SK-N-MC (cell line): ENCODE data around the gene DLGAP1.
A peak's percentile ranks its signal among the peaks of the same experiment; 100 is the strongest.

ENCODE experiments used
- DNase-seq: peaks from one replicate; pipeline ENCODE4 v3.0.0-alpha.2; 2011; ENCODE audit warnings: low read depth, low spot score
- H3K27ac ChIP-seq: fragments of 200-600 bp; sonication (generic); 2 replicates; pipeline ENCODE4 v1.5.1; 2016; ENCODE audit warnings: mixed run types
- H3K36me3 ChIP-seq: fragments of 200-600 bp; sonication (generic); 2 replicates; pipeline ENCODE4 v1.6.1; 2017; ENCODE audit warnings: antibody characterized with exemption, low read length, mixed read lengths; ENCODE audit not compliant: insufficient read depth
- H3K4me3 ChIP-seq: fragments of 200-600 bp; sonication (generic); 2 replicates; pipeline ENCODE4 v1.5.1; 2016
- H3K9ac ChIP-seq: fragments of 200-600 bp; sonication (generic); 2 replicates; pipeline ENCODE4 v1.8.0; 2017; ENCODE audit warnings: mixed run types, mixed read lengths; ENCODE audit not compliant: insufficient read length
- H3K9me3 ChIP-seq: fragments of 200-600 bp; sonication (generic); 2 replicates; pipeline ENCODE4 v1.6.1; 2017; ENCODE audit warnings: low read depth, mild to moderate bottlenecking, antibody characterized with exemption, low read length, moderate library complexity, mixed read lengths
- EZH2 ChIP-seq: fragments of 200-600 bp; sonication (generic); IDR thresholded peaks from one replicate; pipeline ENCODE4 v1.6.1; 2017; ENCODE audit warnings: antibody characterized with exemption
- FOXP2 ChIP-seq: optimal IDR thresholded peaks from 2 replicates; pipeline ENCODE3; 2011; ENCODE audit warnings: mild to moderate bottlenecking, moderate library complexity; ENCODE audit not compliant: insufficient read depth; ENCODE audit errors: extremely low read length, control extremely low read depth
- POLR2AphosphoS5 ChIP-seq: IDR thresholded peaks from 2 replicates; pipeline ENCODE4 v1.6.1; 2012; ENCODE audit warnings: mild to moderate bottlenecking, low read depth, low read length, borderline replicate concordance

DLGAP1 gene

DNA sequence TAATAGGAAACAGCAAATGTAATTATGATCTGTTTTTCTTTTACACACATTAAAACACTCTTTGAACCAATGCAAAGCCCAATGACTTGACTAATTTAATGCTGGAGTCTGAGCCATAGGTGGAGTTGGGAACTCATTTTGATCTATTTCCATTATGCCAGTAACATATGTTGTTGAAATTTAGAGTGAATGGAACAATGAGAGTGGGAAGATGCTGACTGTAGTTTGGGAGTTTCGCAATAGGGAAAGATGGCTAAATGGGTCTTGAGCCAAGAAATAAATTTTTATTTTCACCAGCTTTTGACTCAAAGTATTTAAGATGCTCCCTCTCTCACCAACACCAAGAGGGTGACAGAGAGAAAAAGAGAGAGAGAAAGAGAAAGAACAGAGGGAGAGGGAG, 246.7 kb downstream of the DLGAP1 start:
- Histone ChIP-seq H3K36me3 (no peaks in the 10 kb centered on the region), H3K9me3 (no peaks in the 10 kb centered on the region), H3K27ac (no peak overlapping the region), H3K4me3 (no peak overlapping the region), H3K9ac (no peak overlapping the region)
- DNase-seq: no peak
- no peak for TF ChIP-seq POLR2AphosphoS5
- no peak for TF ChIP-seq FOXP2
- TF ChIP-seq EZH2: no peak

GRCh38 chr18:4207383-4207985, 247.6 kb downstream of the DLGAP1 start:
- Histone ChIP-seq H3K4me3 (no peak overlapping the region), H3K9me3 (no peaks in the 10 kb centered on the region), H3K9ac (no peak overlapping the region), H3K36me3 (no peaks in the 10 kb centered on the region), H3K27ac (no peak overlapping the region)
- no peak for DNase-seq
- no peak for TF ChIP-seq POLR2AphosphoS5
- TF ChIP-seq FOXP2: no peak
- no peak for TF ChIP-seq EZH2

DNA sequence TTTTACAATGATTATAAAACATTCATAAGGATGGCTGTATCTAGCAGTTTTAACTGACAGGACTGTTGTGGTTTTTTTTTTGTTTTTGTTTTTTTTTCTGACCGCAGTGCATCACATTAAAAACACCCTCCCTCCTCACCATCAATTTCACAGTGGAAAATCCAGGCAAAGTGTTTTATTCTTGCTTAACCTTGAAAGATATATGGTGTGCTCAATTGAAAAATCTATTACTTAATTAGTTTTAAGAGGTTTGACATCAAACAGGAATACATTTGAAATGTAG, 250.7 kb downstream of the DLGAP1 start:
- H3K4me3 ChIP-seq: no peak overlapping the region
- no peak overlapping the region for H3K9ac ChIP-seq
- H3K9me3 ChIP-seq: no peaks in the 10 kb centered on the region
- no peak overlapping the region for H3K27ac ChIP-seq
- TF ChIP-seq FOXP2: no peak
- no peak for TF ChIP-seq POLR2AphosphoS5
- no peak for TF ChIP-seq EZH2
- no peaks in the 10 kb centered on the region for H3K36me3 ChIP-seq
- DNase-seq: no peak

GRCh38 chr18:4203568-4204437, 251.3 kb downstream of the DLGAP1 start:
- H3K9me3 ChIP-seq: no peaks in the 10 kb centered on the region
- TF ChIP-seq POLR2AphosphoS5: no peak
- TF ChIP-seq FOXP2: no peak
- TF ChIP-seq EZH2: no peak
- peak; percentile 32 for DNase-seq
- no peak overlapping the region for H3K4me3 ChIP-seq
- no peak overlapping the region for H3K27ac ChIP-seq
- no peaks in the 10 kb centered on the region for H3K36me3 ChIP-seq
- H3K9ac ChIP-seq: no peak overlapping the region

DNA sequence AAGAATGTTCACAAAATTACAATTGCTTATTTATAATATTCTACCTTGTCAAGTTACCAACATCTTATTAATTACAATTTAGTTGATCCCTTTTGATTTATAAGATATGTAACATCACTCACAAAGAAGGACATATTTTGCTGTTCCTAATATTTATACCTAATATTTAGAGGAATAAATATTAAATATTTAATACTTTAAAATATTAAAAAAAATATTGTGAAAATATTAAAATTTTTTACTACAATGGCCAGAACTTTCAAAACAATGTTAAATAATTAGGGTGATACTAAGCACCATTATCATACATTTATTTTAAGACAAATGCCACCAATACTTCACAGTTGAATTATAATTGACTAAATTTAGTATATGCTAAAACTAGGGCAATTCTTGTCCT, 254.7 kb downstream of the DLGAP1 start:
- Histone ChIP-seq H3K4me3 (no peak overlapping the region), H3K36me3 (no peaks in the 10 kb centered on the region), H3K9me3 (no peaks in the 10 kb centered on the region), H3K9ac (no peak overlapping the region), H3K27ac (no peak overlapping the region)
- no peak for DNase-seq
- no peak for TF ChIP-seq POLR2AphosphoS5
- TF ChIP-seq EZH2: no peak

DNA sequence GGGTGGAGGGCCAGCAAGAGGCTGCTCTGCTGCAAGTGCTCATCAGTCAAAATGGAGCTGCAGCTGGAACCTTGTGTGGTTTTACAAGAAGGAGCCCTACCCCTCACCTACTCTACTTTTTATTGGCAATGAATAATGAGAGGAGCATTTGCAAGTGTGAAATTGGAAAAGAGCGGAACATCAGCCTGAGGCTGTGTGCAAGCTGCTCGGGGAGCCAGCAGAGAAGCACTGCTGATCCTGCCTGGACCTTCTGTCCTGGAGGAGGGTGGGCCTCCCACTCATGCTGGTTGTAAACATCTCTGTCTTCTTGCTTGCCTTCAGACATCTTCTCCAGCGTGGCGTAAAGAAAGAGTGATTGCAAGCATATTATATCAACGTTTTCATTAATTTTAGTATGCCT, 256.2 kb downstream of the DLGAP1 start:
- TF ChIP-seq EZH2 (no peak), FOXP2 (no peak), POLR2AphosphoS5 (no peak)
- no peaks in the 10 kb centered on the region for H3K9me3 ChIP-seq
- no peak overlapping the region for H3K27ac ChIP-seq
- H3K9ac ChIP-seq: no peak overlapping the region
- no peaks in the 10 kb centered on the region for H3K36me3 ChIP-seq
- DNase-seq: no peak
- H3K4me3 ChIP-seq: no peak overlapping the region

- DNase-seq: no peak
- Histone ChIP-seq H3K4me3 (no peak overlapping the region), H3K9ac (no peak overlapping the region), H3K36me3 (no peaks in the 10 kb centered on the region), H3K9me3 (no peaks in the 10 kb centered on the region), H3K27ac (no peak overlapping the region)
- TF ChIP-seq FOXP2: no peak
- TF ChIP-seq EZH2: no peak
- no peak for TF ChIP-seq POLR2AphosphoS5
These were observed 258.8 kb downstream of the DLGAP1 start for GRCh38 chr18:4196351-4196750.

DNA sequence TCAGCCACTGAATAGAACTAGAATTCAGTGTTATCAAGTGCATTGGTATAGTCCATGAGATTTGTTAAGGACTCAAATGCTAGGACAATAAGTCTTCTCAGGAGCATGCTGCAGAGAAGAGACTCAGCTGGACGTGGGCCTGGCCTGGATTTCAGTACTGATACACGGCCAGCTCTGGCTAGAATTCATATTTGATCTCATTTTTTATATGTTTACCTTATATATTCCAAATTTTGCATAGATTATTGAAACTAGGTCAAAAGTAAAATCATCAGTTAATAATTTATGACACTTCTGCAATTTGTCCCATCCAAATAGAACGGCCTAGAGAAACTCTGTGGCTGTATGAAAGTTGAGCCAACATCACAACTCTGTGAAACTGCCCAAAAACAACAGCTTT, 262.0 kb downstream of the DLGAP1 start:
- Histone ChIP-seq H3K36me3 (no peaks in the 10 kb centered on the region), H3K4me3 (no peak overlapping the region), H3K27ac (no peak overlapping the region), H3K9me3 (no peaks in the 10 kb centered on the region), H3K9ac (no peak overlapping the region)
- TF ChIP-seq EZH2 (no peak), FOXP2 (no peak), POLR2AphosphoS5 (no peak)
- no peak for DNase-seq
